ENCODE measurements around the gene CIAO1.
"Not testable (repeated sequence)": the region's sequence is repeated elsewhere in the genome, so short reads cannot be mapped to it uniquely, and the experiment has no call there.

DNA sequence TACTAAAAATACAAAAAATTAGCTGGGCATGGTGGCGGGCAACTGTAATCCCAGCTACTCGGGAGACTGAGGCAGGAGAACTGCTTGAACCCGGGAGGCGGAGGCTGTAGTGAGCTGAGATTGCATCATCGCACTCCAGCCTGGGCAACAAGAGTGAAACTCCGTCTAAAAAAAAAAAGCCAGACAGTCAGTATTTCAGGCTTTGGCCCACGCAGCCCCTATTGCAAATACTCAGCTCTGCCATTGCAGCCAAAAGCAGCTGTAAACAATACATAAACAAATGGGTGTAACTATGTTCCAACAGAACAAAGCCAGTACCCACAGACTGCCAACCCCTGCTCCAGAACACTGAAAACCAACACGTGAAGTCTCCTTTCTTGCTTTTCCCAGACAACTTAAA, 28.2 kb downstream of the CIAO1 start:
- TF ChIP-seq, protein P1, sequence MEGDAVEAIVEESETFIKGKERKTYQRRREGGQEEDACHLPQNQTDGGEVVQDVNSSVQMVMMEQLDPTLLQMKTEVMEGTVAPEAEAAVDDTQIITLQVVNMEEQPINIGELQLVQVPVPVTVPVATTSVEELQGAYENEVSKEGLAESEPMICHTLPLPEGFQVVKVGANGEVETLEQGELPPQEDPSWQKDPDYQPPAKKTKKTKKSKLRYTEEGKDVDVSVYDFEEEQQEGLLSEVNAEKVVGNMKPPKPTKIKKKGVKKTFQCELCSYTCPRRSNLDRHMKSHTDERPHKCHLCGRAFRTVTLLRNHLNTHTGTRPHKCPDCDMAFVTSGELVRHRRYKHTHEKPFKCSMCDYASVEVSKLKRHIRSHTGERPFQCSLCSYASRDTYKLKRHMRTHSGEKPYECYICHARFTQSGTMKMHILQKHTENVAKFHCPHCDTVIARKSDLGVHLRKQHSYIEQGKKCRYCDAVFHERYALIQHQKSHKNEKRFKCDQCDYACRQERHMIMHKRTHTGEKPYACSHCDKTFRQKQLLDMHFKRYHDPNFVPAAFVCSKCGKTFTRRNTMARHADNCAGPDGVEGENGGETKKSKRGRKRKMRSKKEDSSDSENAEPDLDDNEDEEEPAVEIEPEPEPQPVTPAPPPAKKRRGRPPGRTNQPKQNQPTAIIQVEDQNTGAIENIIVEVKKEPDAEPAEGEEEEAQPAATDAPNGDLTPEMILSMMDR (IDR thresholded peaks at IDR 0.05) = not testable (repeated sequence)
- TF ChIP-seq JUN (CRISPR knock-in tag; IDR thresholded peaks at IDR 0.05); ELF4 (CRISPR knock-in tag; IDR thresholded peaks at IDR 0.05; ENCODE audit: low read depth); CBFB (CRISPR knock-in tag; IDR thresholded peaks at IDR 0.05; ENCODE audit: low read depth); ZNF232 (CRISPR knock-in tag; IDR thresholded peaks at IDR 0.05); SP1 (CRISPR knock-in tag; conservative IDR thresholded peaks at IDR 0.05); TP53 (CRISPR knock-in tag; IDR thresholded peaks at IDR 0.05); CREM (CRISPR knock-in tag; IDR thresholded peaks at IDR 0.05); ESRRA (CRISPR knock-in tag; IDR thresholded peaks at IDR 0.05; ENCODE audit: borderline replicate concordance): not testable (repeated sequence)
- TF ChIP-seq, protein P2, sequence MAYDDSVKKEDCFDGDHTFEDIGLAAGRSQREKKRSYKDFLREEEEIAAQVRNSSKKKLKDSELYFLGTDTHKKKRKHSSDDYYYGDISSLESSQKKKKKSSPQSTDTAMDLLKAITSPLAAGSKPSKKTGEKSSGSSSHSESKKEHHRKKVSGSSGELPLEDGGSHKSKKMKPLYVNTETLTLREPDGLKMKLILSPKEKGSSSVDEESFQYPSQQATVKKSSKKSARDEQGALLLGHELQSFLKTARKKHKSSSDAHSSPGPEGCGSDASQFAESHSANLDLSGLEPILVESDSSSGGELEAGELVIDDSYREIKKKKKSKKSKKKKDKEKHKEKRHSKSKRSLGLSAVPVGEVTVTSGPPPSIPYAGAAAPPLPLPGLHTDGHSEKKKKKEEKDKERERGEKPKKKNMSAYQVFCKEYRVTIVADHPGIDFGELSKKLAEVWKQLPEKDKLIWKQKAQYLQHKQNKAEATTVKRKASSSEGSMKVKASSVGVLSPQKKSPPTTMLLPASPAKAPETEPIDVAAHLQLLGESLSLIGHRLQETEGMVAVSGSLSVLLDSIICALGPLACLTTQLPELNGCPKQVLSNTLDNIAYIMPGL (CRISPR knock-in tag; IDR thresholded peaks at IDR 0.05) = not testable (repeated sequence)
- TF ChIP-seq, protein P3, sequence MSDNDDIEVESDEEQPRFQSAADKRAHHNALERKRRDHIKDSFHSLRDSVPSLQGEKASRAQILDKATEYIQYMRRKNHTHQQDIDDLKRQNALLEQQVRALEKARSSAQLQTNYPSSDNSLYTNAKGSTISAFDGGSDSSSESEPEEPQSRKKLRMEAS (CRISPR knock-in tag; IDR thresholded peaks at IDR 0.05) = not testable (repeated sequence)
- TF ChIP-seq, protein P4, sequence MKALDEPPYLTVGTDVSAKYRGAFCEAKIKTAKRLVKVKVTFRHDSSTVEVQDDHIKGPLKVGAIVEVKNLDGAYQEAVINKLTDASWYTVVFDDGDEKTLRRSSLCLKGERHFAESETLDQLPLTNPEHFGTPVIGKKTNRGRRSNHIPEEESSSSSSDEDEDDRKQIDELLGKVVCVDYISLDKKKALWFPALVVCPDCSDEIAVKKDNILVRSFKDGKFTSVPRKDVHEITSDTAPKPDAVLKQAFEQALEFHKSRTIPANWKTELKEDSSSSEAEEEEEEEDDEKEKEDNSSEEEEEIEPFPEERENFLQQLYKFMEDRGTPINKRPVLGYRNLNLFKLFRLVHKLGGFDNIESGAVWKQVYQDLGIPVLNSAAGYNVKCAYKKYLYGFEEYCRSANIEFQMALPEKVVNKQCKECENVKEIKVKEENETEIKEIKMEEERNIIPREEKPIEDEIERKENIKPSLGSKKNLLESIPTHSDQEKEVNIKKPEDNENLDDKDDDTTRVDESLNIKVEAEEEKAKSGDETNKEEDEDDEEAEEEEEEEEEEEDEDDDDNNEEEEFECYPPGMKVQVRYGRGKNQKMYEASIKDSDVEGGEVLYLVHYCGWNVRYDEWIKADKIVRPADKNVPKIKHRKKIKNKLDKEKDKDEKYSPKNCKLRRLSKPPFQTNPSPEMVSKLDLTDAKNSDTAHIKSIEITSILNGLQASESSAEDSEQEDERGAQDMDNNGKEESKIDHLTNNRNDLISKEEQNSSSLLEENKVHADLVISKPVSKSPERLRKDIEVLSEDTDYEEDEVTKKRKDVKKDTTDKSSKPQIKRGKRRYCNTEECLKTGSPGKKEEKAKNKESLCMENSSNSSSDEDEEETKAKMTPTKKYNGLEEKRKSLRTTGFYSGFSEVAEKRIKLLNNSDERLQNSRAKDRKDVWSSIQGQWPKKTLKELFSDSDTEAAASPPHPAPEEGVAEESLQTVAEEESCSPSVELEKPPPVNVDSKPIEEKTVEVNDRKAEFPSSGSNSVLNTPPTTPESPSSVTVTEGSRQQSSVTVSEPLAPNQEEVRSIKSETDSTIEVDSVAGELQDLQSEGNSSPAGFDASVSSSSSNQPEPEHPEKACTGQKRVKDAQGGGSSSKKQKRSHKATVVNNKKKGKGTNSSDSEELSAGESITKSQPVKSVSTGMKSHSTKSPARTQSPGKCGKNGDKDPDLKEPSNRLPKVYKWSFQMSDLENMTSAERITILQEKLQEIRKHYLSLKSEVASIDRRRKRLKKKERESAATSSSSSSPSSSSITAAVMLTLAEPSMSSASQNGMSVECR (CRISPR knock-in tag; IDR thresholded peaks at IDR 0.05; ENCODE audit: borderline replicate concordance) = not testable (repeated sequence)
- TF ChIP-seq, protein P5, sequence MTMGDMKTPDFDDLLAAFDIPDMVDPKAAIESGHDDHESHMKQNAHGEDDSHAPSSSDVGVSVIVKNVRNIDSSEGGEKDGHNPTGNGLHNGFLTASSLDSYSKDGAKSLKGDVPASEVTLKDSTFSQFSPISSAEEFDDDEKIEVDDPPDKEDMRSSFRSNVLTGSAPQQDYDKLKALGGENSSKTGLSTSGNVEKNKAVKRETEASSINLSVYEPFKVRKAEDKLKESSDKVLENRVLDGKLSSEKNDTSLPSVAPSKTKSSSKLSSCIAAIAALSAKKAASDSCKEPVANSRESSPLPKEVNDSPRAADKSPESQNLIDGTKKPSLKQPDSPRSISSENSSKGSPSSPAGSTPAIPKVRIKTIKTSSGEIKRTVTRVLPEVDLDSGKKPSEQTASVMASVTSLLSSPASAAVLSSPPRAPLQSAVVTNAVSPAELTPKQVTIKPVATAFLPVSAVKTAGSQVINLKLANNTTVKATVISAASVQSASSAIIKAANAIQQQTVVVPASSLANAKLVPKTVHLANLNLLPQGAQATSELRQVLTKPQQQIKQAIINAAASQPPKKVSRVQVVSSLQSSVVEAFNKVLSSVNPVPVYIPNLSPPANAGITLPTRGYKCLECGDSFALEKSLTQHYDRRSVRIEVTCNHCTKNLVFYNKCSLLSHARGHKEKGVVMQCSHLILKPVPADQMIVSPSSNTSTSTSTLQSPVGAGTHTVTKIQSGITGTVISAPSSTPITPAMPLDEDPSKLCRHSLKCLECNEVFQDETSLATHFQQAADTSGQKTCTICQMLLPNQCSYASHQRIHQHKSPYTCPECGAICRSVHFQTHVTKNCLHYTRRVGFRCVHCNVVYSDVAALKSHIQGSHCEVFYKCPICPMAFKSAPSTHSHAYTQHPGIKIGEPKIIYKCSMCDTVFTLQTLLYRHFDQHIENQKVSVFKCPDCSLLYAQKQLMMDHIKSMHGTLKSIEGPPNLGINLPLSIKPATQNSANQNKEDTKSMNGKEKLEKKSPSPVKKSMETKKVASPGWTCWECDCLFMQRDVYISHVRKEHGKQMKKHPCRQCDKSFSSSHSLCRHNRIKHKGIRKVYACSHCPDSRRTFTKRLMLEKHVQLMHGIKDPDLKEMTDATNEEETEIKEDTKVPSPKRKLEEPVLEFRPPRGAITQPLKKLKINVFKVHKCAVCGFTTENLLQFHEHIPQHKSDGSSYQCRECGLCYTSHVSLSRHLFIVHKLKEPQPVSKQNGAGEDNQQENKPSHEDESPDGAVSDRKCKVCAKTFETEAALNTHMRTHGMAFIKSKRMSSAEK (CRISPR knock-in tag; IDR thresholded peaks at IDR 0.05; ENCODE audit: borderline replicate concordance) = not testable (repeated sequence)
- TF ChIP-seq, protein P6, sequence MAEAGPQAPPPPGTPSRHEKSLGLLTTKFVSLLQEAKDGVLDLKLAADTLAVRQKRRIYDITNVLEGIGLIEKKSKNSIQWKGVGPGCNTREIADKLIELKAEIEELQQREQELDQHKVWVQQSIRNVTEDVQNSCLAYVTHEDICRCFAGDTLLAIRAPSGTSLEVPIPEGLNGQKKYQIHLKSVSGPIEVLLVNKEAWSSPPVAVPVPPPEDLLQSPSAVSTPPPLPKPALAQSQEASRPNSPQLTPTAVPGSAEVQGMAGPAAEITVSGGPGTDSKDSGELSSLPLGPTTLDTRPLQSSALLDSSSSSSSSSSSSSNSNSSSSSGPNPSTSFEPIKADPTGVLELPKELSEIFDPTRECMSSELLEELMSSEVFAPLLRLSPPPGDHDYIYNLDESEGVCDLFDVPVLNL (CRISPR knock-in tag; IDR thresholded peaks at IDR 0.05; ENCODE audit: borderline replicate concordance, low read depth) = not testable (repeated sequence)

Data from WTC11 (cell line).